Sigmoid colon (tissue), 7 donors: Measurements from ENCODE around the gene TLR7. TPM values are rescaled to one million over a fixed set of nuclear protein-coding genes. Genes with fewer than 3 reads are reported as not detected.

Source experiments
- DNase-seq: peaks from one replicate; pipeline ENCODE4 v3.0.0-alpha.2; 2019
- H3K27ac ChIP-seq, 4 donors: fragments of 200-600 bp; sonication (generic); one replicate each; pipeline ENCODE4 v1.5.1; 2016 to 2019; ENCODE audit warnings: mild to moderate bottlenecking in 1 of 4
- H3K27me3 ChIP-seq, 3 donors: fragments of 200-600 bp; sonication (generic); one replicate each; pipeline ENCODE4 v1.5.1; 2019; ENCODE audit warnings: mild to moderate bottlenecking in 1 of 3
- H3K36me3 ChIP-seq, 4 donors: fragments of 200-600 bp; sonication (generic); one replicate each; pipeline ENCODE4 v1.5.1; 2016 to 2019
- H3K4me1 ChIP-seq, 4 donors: fragments of 200-600 bp; sonication (generic); one replicate each; pipeline ENCODE4 v1.5.1; 2017 to 2019
- H3K4me3 ChIP-seq, 4 donors: fragments of 200-600 bp; sonication (generic); one replicate each; pipeline ENCODE4 v1.5.1; 2017 to 2019; ENCODE audit warnings: mild to moderate bottlenecking in 2 of 4, moderate library complexity in 1 of 4
- H3K9me3 ChIP-seq, 4 donors: fragments of 200-600 bp in 3 of 4; sonication (generic) in 3 of 4; one replicate each; pipeline versions ENCODE4 v1.5.1 to v1.6.1; 2013 to 2019
- CTCF ChIP-seq, 4 experiments: fragments of 450-650 bp in 3 of 4; fragments of 200-600 bp in 1 of 4; IDR thresholded peaks; one replicate each; pipeline ENCODE4 v1.5.1; 2016 to 2019; ENCODE audit warnings: antibody characterized with exemption in 4 of 4, mild to moderate bottlenecking in 3 of 4, moderate library complexity in 2 of 4
- EP300 ChIP-seq, 4 donors: sonication (generic); formaldehyde crosslinking; IDR thresholded peaks; one replicate each; pipeline ENCODE4 v1.6.1; 2017; ENCODE audit warnings: antibody characterized with exemption in 4 of 4
- POLR2A ChIP-seq, 2 donors: fragments of 450-650 bp; IDR thresholded peaks; one replicate each; pipeline ENCODE4 v1.6.1; 2016; ENCODE audit warnings: antibody characterized with exemption in 2 of 2, mild to moderate bottlenecking in 2 of 2, moderate library complexity in 2 of 2
- POLR2AphosphoS5 ChIP-seq, 4 donors: sonication (generic); formaldehyde crosslinking; IDR thresholded peaks; one replicate each; pipeline ENCODE4 v1.6.1; 2017; ENCODE audit warnings: antibody characterized with exemption in 4 of 4
- WGBS, 2 donors: extraction: QIAGEN DNeasy Blood & Tissue Kit; methylation state at CpG; one replicate each; pipeline ENCODE4 v1.1.7; 2013; 5-methylcytosine and 5-hydroxymethylcytosine counted together
- intact Hi-C: fragments of 100-400 bp; cut with DNase I; formaldehyde crosslinking; loops from one replicate; pipeline ENCODE4 v1.15.1; 2023
- polyA plus RNA-seq, 3 donors: library from polyadenylated mRNA; stranded (reverse); fragments of 200-250 nt; gene quantifications; one replicate each; pipeline ENCODE4 v1.2.3, GENCODE V29; 2013
- total RNA-seq, 4 donors: library from RNA; depleted of rRNA; stranded (reverse); fragments of >200 nt; gene quantifications; one replicate each; pipeline ENCODE4 v1.1.0, GENCODE V29; 2016
- donor health status: healthy with polysubstance abuse.
- donor health status: Bipolar disorder and iron deficiency.
- donor health status: healthy.

TLR7 gene
- total and polyA plus RNA-seq, 7 donors, result under 0.01 to 2.3 (median 0.54) TPM

- intact Hi-C loops, result no loop called here
- no peaks in the 10 kb centered on the region for H3K27me3 ChIP-seq
- no peak overlapping the region for H3K4me3 ChIP-seq
- no peaks in the 10 kb centered on the region for H3K36me3 ChIP-seq
- no peak overlapping the region for H3K27ac ChIP-seq
- WGBS, 2 donors, result 80 to 82% methylated on average over 5 of the region's 5 CpGs
- TF ChIP-seq EP300 (IDR thresholded peaks at IDR 0.05), result no peak
- no peak for TF ChIP-seq POLR2AphosphoS5 (IDR thresholded peaks at IDR 0.05)
- no peak for TF ChIP-seq POLR2A (IDR thresholded peaks at IDR 0.05)
- TF ChIP-seq CTCF (IDR thresholded peaks at IDR 0.05), result no peak
- DNase-seq, result no peak
- H3K4me1 ChIP-seq, result no peaks in the 10 kb centered on the region
- H3K9me3 ChIP-seq, result no peaks in the 10 kb centered on the region
These were observed 46.1 kb downstream of the TLR7 start for GRCh38 chrX:12912791-12913482.

- intact Hi-C loops, result no loop called here
- TF ChIP-seq POLR2AphosphoS5 (IDR thresholded peaks at IDR 0.05) (no peak), EP300 (IDR thresholded peaks at IDR 0.05) (no peak), CTCF (IDR thresholded peaks at IDR 0.05) (no peak), POLR2A (IDR thresholded peaks at IDR 0.05) (no peak)
These were observed 50.9 kb downstream of the TLR7 start for GRCh38 chrX:12917753-12918152.

GRCh38 chrX:12919051-12919450 lies 52.2 kb downstream of the TLR7 start:
- TF ChIP-seq EP300 (IDR thresholded peaks at IDR 0.05) (no peak), POLR2AphosphoS5 (IDR thresholded peaks at IDR 0.05) (no peak), CTCF (IDR thresholded peaks at IDR 0.05) (no peak)
- no peaks in the 10 kb centered on the region for H3K36me3 ChIP-seq
- DNase-seq, result no peak
- H3K27ac ChIP-seq, result no peak overlapping the region
- H3K4me1 ChIP-seq, result no peaks in the 10 kb centered on the region
- H3K4me3 ChIP-seq, result no peak overlapping the region
- WGBS, 2 donors, result 81 to 88% methylated on average over 10 of the region's 10 CpGs
- H3K27me3 ChIP-seq, result no peaks in the 10 kb centered on the region
- no peaks in the 10 kb centered on the region for H3K9me3 ChIP-seq
- intact Hi-C loops, result no loop called here

More at GRCh38 chrX:12917753-12918152, 50.9 kb downstream of the TLR7 start:
- Histone ChIP-seq H3K4me1 (no peaks in the 10 kb centered on the region), H3K9me3 (no peaks in the 10 kb centered on the region), H3K4me3 (no peak overlapping the region), H3K36me3 (no peaks in the 10 kb centered on the region), H3K27me3 (no peaks in the 10 kb centered on the region), H3K27ac (no peak overlapping the region)
- WGBS, 2 donors, result 71 to 78% methylated on average over 2 of the region's 2 CpGs
- no peak for DNase-seq

- TF ChIP-seq POLR2A (IDR thresholded peaks at IDR 0.05) (no peak), EP300 (IDR thresholded peaks at IDR 0.05) (no peak), CTCF (IDR thresholded peaks at IDR 0.05) (no peak), POLR2AphosphoS5 (IDR thresholded peaks at IDR 0.05) (no peak)
- 84 to 95% methylated on average over 8 of the region's 8 CpGs for WGBS, 2 donors
- H3K4me3 ChIP-seq, result no peak overlapping the region
These were observed 52.7 kb downstream of the TLR7 start for GRCh38 chrX:12919620-12920019.

GRCh38 chrX:12920990-12921389 lies 54.1 kb downstream of the TLR7 start:
- no peaks in the 10 kb centered on the region for H3K9me3 ChIP-seq
- no peak overlapping the region for H3K4me3 ChIP-seq
- no peak for TF ChIP-seq POLR2A (IDR thresholded peaks at IDR 0.05)
- TF ChIP-seq CTCF (IDR thresholded peaks at IDR 0.05), result no peak
- TF ChIP-seq EP300 (IDR thresholded peaks at IDR 0.05), result no peak
- TF ChIP-seq POLR2AphosphoS5 (IDR thresholded peaks at IDR 0.05), result no peak
- H3K27me3 ChIP-seq, result no peaks in the 10 kb centered on the region
- no peak for DNase-seq
- no peaks in the 10 kb centered on the region for H3K4me1 ChIP-seq
- no peak overlapping the region for H3K27ac ChIP-seq
- H3K36me3 ChIP-seq, result no peaks in the 10 kb centered on the region
- WGBS, 2 donors, result 86 to 87% methylated on average over 8 of the region's 8 CpGs
- intact Hi-C loops, result no loop called here

More at GRCh38 chrX:12919620-12920019, 52.7 kb downstream of the TLR7 start:
- Histone ChIP-seq H3K27me3 (no peaks in the 10 kb centered on the region), H3K4me1 (no peaks in the 10 kb centered on the region), H3K36me3 (no peaks in the 10 kb centered on the region), H3K9me3 (no peaks in the 10 kb centered on the region), H3K27ac (no peak overlapping the region)
- intact Hi-C loops, result no loop called here
- no peak for DNase-seq
